Heart right ventricle (tissue), 16 donors: ENCODE results near the gene UBA7. TPM values are rescaled to one million over a fixed set of nuclear protein-coding genes. Genes with fewer than 3 reads are reported as not detected.

Source experiments
- ATAC-seq, 8 donors: fragments of 200-7000 bp; cut with Tn5 transposase; one replicate each; pipeline ENCODE4 v1.9.1; 2020; ENCODE audit warnings: mild to moderate bottlenecking in 8 of 8, moderate library complexity in 8 of 8, moderate number of reproducible peaks in 1 of 8
- DNase-seq, 2 donors: peaks; one replicate each; pipeline ENCODE4 v3.0.0-alpha.2; 2020
- H3K27ac ChIP-seq, 10 donors: fragments of 200-600 bp; sonication (generic) in 2 of 10; one replicate each; pipeline versions ENCODE4 v1.5.0 to v1.8.0; 2020 to 2022; ENCODE audit warnings: mild to moderate bottlenecking in 3 of 10
- H3K27me3 ChIP-seq, 7 donors: fragments of 200-600 bp; one replicate each; pipeline ENCODE4 v1.8.0; 2021 to 2022; ENCODE audit warnings: mild to moderate bottlenecking in 2 of 7
- H3K36me3 ChIP-seq, 9 donors: fragments of 200-600 bp; sonication (generic) in 1 of 9; one replicate each; pipeline versions ENCODE4 v1.5.0 to v1.8.0; 2020 to 2022; ENCODE audit warnings: mild to moderate bottlenecking in 2 of 9
- H3K4me1 ChIP-seq, 9 donors: fragments of 200-600 bp; sonication (generic) in 1 of 9; one replicate each; pipeline versions ENCODE4 v1.5.0 to v1.8.0; 2020 to 2022; ENCODE audit warnings: mild to moderate bottlenecking in 4 of 9
- H3K4me3 ChIP-seq, 10 donors: fragments of 200-600 bp; sonication (generic) in 2 of 10; one replicate each; pipeline versions ENCODE4 v1.5.0 to v1.8.0; 2020 to 2022; ENCODE audit warnings: mild to moderate bottlenecking in 7 of 10, moderate library complexity in 2 of 10
- H3K9me3 ChIP-seq, 11 donors: fragments of 200-600 bp in 10 of 11; sonication (generic) in 2 of 11; one replicate each; pipeline versions ENCODE4 v1.5.0 to v1.8.0; 2013 to 2022; ENCODE audit warnings: mild to moderate bottlenecking in 2 of 11, control low read depth in 1 of 11, moderate library complexity in 1 of 11
- CTCF ChIP-seq, 9 donors: fragments of 200-600 bp; sonication (generic) in 2 of 9; IDR thresholded peaks; one replicate each; pipeline versions ENCODE4 v1.5.0 to v1.8.0; 2021 to 2022; ENCODE audit warnings: antibody characterized with exemption in 9 of 9, mild to moderate bottlenecking in 5 of 9, moderate library complexity in 1 of 9
- WGBS, 2 donors: extraction: QIAGEN DNeasy Blood & Tissue Kit; methylation state at CpG; one replicate each; pipeline ENCODE4 v1.1.7; 2013; ENCODE audit warnings: inconsistent platforms in 1 of 2; 5-methylcytosine and 5-hydroxymethylcytosine counted together
- intact Hi-C, 10 donors: fragments of 100-400 bp; cut with DNase I; formaldehyde crosslinking; loops; one replicate each; pipeline versions ENCODE4 v1.11.1 to v1.14.2; 2022
- polyA plus RNA-seq, 2 donors: library from polyadenylated mRNA; stranded (reverse); fragments of 200-250 nt; gene quantifications; one replicate each; pipeline ENCODE4 v1.2.3, GENCODE V29; 2013
- total RNA-seq, 10 donors: library from RNA; stranded (reverse); fragmentation: NEBNext Ultra II Directional in 3 of 10; extraction: Animal tissue kit (Norgen Biotek cat#: 25700) in 3 of 10; gene quantifications; one replicate each; pipeline versions ENCODE4 v1.2.1 to v1.2.4, GENCODE V29; 2021 to 2023
- donor health status: Arrhythmogenic right ventricular cardiomyopathy.
- donor health status: ischemic (EF 13 %, LVEDD 7.1; RV severe dilation, severe dysfunction).
- donor health status: healthy with polysubstance abuse.
- donor health status: DM: no; HTN: yes; CAD: no.
- donor health status: DM: no; HTN: no; CAD: no.
- donor health status: ischemic (EF 25% LVEDD 6.9; RV normal size, moderate dysfunction).
- donor health status: ischemic (EF 25% LVEDD 5.7; RV mildly dilated, moderate dysfunction).
- donor health status: healthy.
- donor health status: DM: yes; HTN: yes; CAD: no.
- donor health status: Ischemic cardiomyopathy.
- donor health status: ischemic (EF 35%, LVEDD 5.7; RV mildly dilated, moderate dysfunction).
- donor health status: nonischemic (EF 11% LVEDD 7.7; RV severe dilation, severe dysfunction).
- donor health status: DM: yes; HTN: yes; CAD: no.
- donor health status: PGD.
- donor health status: ischemic (EF 29% LVEDD 5.4; RV normal size, mild dysfunction).
- donor health status: nonischemic (EF 23%, LVEDD 6.1; RV moderate dilation, normal function).

UBA7 gene
- total and polyA plus RNA-seq, 12 donors = 12.0 to 57.6 (median 22.0) TPM

- H3K27me3 ChIP-seq = no peaks in the 10 kb centered on the region
- 4 to 5% methylated on average over 41 of the region's 41 CpGs for WGBS, 2 donors
- peak overlapping the region; percentile 55 to 99 (median 89) for H3K4me3 ChIP-seq
- no peaks in the 10 kb centered on the region for H3K9me3 ChIP-seq
- TF ChIP-seq CTCF (IDR thresholded peaks at IDR 0.05) = no peak
- DNase-seq (peak; percentile 35 to 62), ATAC-seq (peak in 4 of 8 donors; percentile 1 to 6 (median 4))
- intact Hi-C loops = loop anchor here (1.0 to 5.0 kb wide), 5 partner anchors 35 to 104 kb away; partner anchors contain the start of gene MST1R (in 1 of the 10)
- H3K4me1 ChIP-seq = peaks cover 34 to 56% (median 51%) of the 10 kb centered on the region in 9 donors
- H3K27ac ChIP-seq = peak overlapping the region; percentile 68 to 99 (median 97)
- peaks cover 0 to 11% (median 0%) of the 10 kb centered on the region in 9 donors for H3K36me3 ChIP-seq
Measured at GRCh38 chr3:49803465-49804140, 10.2 kb downstream of the UBA7 start.

GRCh38 chr3:49802719-49803464, 10.9 kb downstream of the UBA7 start, which contains the start of gene INKA1:
TSS of gene INKA1 (plus strand) at chr3:49803261. CDS start at chr3:49803393, 132 bp downstream.
- peak within 1 kb of the TSS; percentile 55 to 99 (median 89) for H3K4me3 ChIP-seq
- H3K36me3 ChIP-seq = peaks cover 0 to 6% (median 0%) of the 10 kb centered on the region in 9 donors
- TF ChIP-seq CTCF (IDR thresholded peaks at IDR 0.05) = peak; percentile 89 to 97 (median 92)
- H3K27ac ChIP-seq = peak within 1 kb of the TSS; percentile 68 to 99 (median 97)
- WGBS, 2 donors = 0% methylated on average over 71 of the region's 71 CpGs
- intact Hi-C loops = loop anchor here in 9 of 10 donors (1.0 to 5.0 kb wide), 5 partner anchors 36 to 104 kb away; partner anchors contain the start of gene MST1R (in 1 of the 9)
- no peaks in the 10 kb centered on the region for H3K9me3 ChIP-seq
- DNase-seq (peak; percentile 90 to 94), ATAC-seq (peak; percentile 78 to 87 (median 83))
- no peaks in the 10 kb centered on the region for H3K27me3 ChIP-seq
- H3K4me1 ChIP-seq = peaks cover 34 to 52% (median 45%) of the 10 kb centered on the region in 9 donors

- intact Hi-C loops = loop anchor here in 4 of 10 donors (5.0 kb wide), 2 partner anchors 41 to 106 kb away; no protein-coding TSS in a partner anchor
Measured at GRCh38 chr3:49801160-49801559, 12.6 kb downstream of the UBA7 start.

More at GRCh38 chr3:49801160-49801559, 12.6 kb downstream of the UBA7 start:
- DNase-seq = no peak
- Histone ChIP-seq H3K4me3 (no peak overlapping the region), H3K27me3 (no peaks in the 10 kb centered on the region), H3K36me3 (peaks cover 0 to 6% (median 0%) of the 10 kb centered on the region in 9 donors), H3K27ac (no peak overlapping the region), H3K4me1 (peaks cover 21 to 35% (median 28%) of the 10 kb centered on the region in 9 donors), H3K9me3 (no peaks in the 10 kb centered on the region)
- ATAC-seq = no peak
- no peak for TF ChIP-seq CTCF (IDR thresholded peaks at IDR 0.05)
- WGBS, 2 donors = 91 to 92% methylated on average over 2 of the region's 2 CpGs
